Activated naive CD4-positive, alpha-beta T cell treated with anti-CD3 and anti-CD28 coated beads, Interleukin-2, amount 50 U/mL, for 16 hours (primary cell): ENCODE results near the gene ZBTB49.
"Not testable (repeated sequence)": the region's sequence is repeated elsewhere in the genome, so short reads cannot be mapped to it uniquely, and the experiment has no call there.

ENCODE experiments used
- DNase-seq: peaks from one replicate; pipeline ENCODE4 v3.0.0-alpha.2; 2020

ZBTB49 gene

GRCh38 chr4:4327652-4328121 is 37.6 kb downstream of the ZBTB49 start:
- DNase-seq: no peak

GRCh38 chr4:4328206-4328605 is 38.2 kb downstream of the ZBTB49 start:
- no peak for DNase-seq

GRCh38 chr4:4328840-4329239 is 38.8 kb downstream of the ZBTB49 start:
- DNase-seq: no peak

GRCh38 chr4:4329496-4329895 is 39.4 kb downstream of the ZBTB49 start:
- DNase-seq: no peak

- no peak for DNase-seq
Measured at GRCh38 chr4:4330794-4331193, 40.7 kb downstream of the ZBTB49 start.

GRCh38 chr4:4332529-4332928 is 42.5 kb downstream of the ZBTB49 start:
- DNase-seq: no peak

- no peak for DNase-seq
Measured at GRCh38 chr4:4333265-4333706, 43.2 kb downstream of the ZBTB49 start.

- peak; percentile 73 for DNase-seq
Measured at GRCh38 chr4:4334798-4335520, 44.9 kb downstream of the ZBTB49 start.

GRCh38 chr4:4338210-4339001 is 48.4 kb downstream of the ZBTB49 start:
- no peak for DNase-seq

GRCh38 chr4:4339504-4340085 is 49.5 kb downstream of the ZBTB49 start:
- DNase-seq: no peak

GRCh38 chr4:4341861-4342650 is 52.0 kb downstream of the ZBTB49 start:
- no peak for DNase-seq

- DNase-seq: no peak
Measured at GRCh38 chr4:4343038-4343437, 53.0 kb downstream of the ZBTB49 start.

- no peak for DNase-seq
Measured at GRCh38 chr4:4344915-4345527, 55.0 kb downstream of the ZBTB49 start.

- no peak for DNase-seq
Measured at GRCh38 chr4:4347585-4347984, 57.5 kb downstream of the ZBTB49 start.

- DNase-seq: not testable (repeated sequence)
Measured at GRCh38 chr4:4348585-4348984, 58.5 kb downstream of the ZBTB49 start.

GRCh38 chr4:4349867-4350266 is 59.8 kb downstream of the ZBTB49 start:
- DNase-seq: no peak

- DNase-seq: no peak
Measured at GRCh38 chr4:4350909-4351308, 60.9 kb downstream of the ZBTB49 start.

- DNase-seq: no peak
Measured at GRCh38 chr4:4355302-4355701, 65.3 kb downstream of the ZBTB49 start.

- no peak for DNase-seq
Measured at GRCh38 chr4:4356106-4357041, 66.3 kb downstream of the ZBTB49 start.

GRCh38 chr4:4358093-4358854 is 68.2 kb downstream of the ZBTB49 start:
- DNase-seq: no peak

GRCh38 chr4:4361883-4362282 is 71.8 kb downstream of the ZBTB49 start:
- DNase-seq: no peak
